ENCODE results near the gene RET.

GRCh38 chr10:43055991-43056567, 20.8 kb upstream of the RET start:
- TF ChIP-seq, protein P1, sequence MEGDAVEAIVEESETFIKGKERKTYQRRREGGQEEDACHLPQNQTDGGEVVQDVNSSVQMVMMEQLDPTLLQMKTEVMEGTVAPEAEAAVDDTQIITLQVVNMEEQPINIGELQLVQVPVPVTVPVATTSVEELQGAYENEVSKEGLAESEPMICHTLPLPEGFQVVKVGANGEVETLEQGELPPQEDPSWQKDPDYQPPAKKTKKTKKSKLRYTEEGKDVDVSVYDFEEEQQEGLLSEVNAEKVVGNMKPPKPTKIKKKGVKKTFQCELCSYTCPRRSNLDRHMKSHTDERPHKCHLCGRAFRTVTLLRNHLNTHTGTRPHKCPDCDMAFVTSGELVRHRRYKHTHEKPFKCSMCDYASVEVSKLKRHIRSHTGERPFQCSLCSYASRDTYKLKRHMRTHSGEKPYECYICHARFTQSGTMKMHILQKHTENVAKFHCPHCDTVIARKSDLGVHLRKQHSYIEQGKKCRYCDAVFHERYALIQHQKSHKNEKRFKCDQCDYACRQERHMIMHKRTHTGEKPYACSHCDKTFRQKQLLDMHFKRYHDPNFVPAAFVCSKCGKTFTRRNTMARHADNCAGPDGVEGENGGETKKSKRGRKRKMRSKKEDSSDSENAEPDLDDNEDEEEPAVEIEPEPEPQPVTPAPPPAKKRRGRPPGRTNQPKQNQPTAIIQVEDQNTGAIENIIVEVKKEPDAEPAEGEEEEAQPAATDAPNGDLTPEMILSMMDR (IDR thresholded peaks at IDR 0.05; ENCODE audit: borderline replicate concordance, extremely low read depth, low read length, poor library complexity, severe bottlenecking) = no peak
- TF ChIP-seq EZH2 (IDR thresholded peaks at IDR 0.05; ENCODE audit: borderline replicate concordance, low read depth, low read length, severe bottlenecking) = no peak

Data from DND-41 (cell line).